Pancreas (tissue), 10 donors: ENCODE measurements around the gene CDC42BPA. TPM values are rescaled to one million over a fixed set of nuclear protein-coding genes. Genes with fewer than 3 reads are reported as not detected.

Source experiments
- ATAC-seq, 4 donors: fragments of 200-7000 bp; cut with Tn5 transposase; one replicate each; pipeline versions ENCODE4 v1.8.0 to v1.9.1; 2020; ENCODE audit warnings: mild to moderate bottlenecking in 4 of 4, moderate library complexity in 4 of 4
- DNase-seq, 6 donors: peaks; one replicate each; pipeline ENCODE4 v3.0.0-alpha.2; 2020
- FAIRE-seq: peaks from 2 replicates; lab custom pipeline; 2012; peaks lifted over from hg19 to GRCh38; lab: Jason Lieb, UNC
- H3K27ac ChIP-seq, 4 donors: fragments of 200-600 bp; sonication (generic); 1 replicate in 3 of 4; 2 replicates in 1 of 4; pipeline versions ENCODE4 v1.5.0 to v1.8.0; 2020
- H3K27me3 ChIP-seq, 4 donors: fragments of 200-600 bp; one replicate each; pipeline ENCODE4 v1.8.0; 2021
- H3K36me3 ChIP-seq, 3 donors: fragments of 200-600 bp; sonication (generic) in 1 of 3; one replicate each; pipeline versions ENCODE4 v1.5.0 to v1.8.0; 2020 to 2021
- H3K4me1 ChIP-seq, 3 donors: fragments of 200-600 bp; one replicate each; pipeline ENCODE4 v1.8.0; 2021
- H3K4me3 ChIP-seq, 4 donors: fragments of 200-600 bp; sonication (generic) in 2 of 4; one replicate each; pipeline versions ENCODE4 v1.5.0 to v1.8.0; 2020 to 2021
- H3K9me3 ChIP-seq, 4 donors: fragments of 200-600 bp; one replicate each; pipeline ENCODE4 v1.8.0; 2021
- WGBS, 2 donors: extraction: QIAGEN DNeasy Blood & Tissue Kit; methylation state at CpG; one replicate each; pipeline ENCODE4 v1.1.7; 2013; 5-methylcytosine and 5-hydroxymethylcytosine counted together
- intact Hi-C, 3 donors: fragments of 100-400 bp; cut with DNase I; formaldehyde crosslinking; loops; one replicate each; pipeline versions ENCODE4 v1.11.1 to v1.14.2; 2022
- polyA plus RNA-seq, 2 donors: library from polyadenylated mRNA; stranded (reverse); fragments of 200-250 nt; gene quantifications; one replicate each; pipeline ENCODE4 v1.2.3, GENCODE V29; 2013
- total RNA-seq, 6 donors: library from RNA; stranded (reverse); fragmentation: NEBNext Ultra II Directional in 4 of 6; extraction: Animal tissue kit (Norgen Biotek cat#: 25700) in 4 of 6; gene quantifications; one replicate each; pipeline versions ENCODE4 v1.2.1 to v1.2.4, GENCODE V29; 2021 to 2023
- TF ChIP-seq, protein P1 (sequence below), 4 donors: fragments of 200-600 bp; sonication (generic) in 3 of 4; IDR thresholded peaks; one replicate each; pipeline versions ENCODE4 v1.5.0 to v1.8.0; 2021; ENCODE audit warnings: antibody characterized with exemption in 4 of 4
- donor health status: healthy with polysubstance abuse.
- donor health status: DM: no; HTN: no; CAD: no; lungs with moderate emphysema.
- donor health status: DM: no; HTN: no; CAD: no.
- donor health status: control.
- donor health status: control.
- donor health status: Bipolar disorder and iron deficiency.
- donor health status: DM: yes; HTN: yes; CAD: no.
- donor health status: DM: no; HTN: no; CAD: no.
- donor health status: DM: no; HTN: no; CAD: no.
- donor health status: DM: yes; HTN: yes; CAD: no.

The CDC42BPA gene
- total and polyA plus RNA-seq, 8 donors: 5.3 to 22.5 (median 16.5) TPM

DNA sequence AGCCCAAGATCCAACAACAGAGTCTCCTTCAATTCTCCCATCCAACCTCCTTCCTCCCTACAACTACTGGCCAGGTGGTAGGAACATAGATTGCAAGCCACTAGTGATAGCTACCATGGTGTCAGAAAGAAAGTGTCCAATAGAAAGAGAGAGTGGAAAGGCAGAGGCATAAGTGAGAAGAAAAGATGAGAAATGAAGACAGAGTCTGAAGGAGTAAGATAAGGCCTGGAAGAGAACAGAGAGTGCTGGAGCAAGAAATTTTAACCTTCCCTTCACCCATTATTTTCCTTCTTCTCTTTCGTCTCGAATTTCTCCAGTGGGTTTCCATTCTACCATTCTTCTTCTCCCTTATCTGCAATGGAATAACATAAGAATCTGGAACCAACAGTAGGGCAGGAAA is 57.9 kb downstream of the CDC42BPA start:
- Histone ChIP-seq H3K4me1 (peaks cover 0 to 6% (median 5%) of the 10 kb centered on the region in 3 donors), H3K27me3 (no peaks in the 10 kb centered on the region), H3K9me3 (no peaks in the 10 kb centered on the region), H3K36me3 (no peaks in the 10 kb centered on the region), H3K4me3 (no peak overlapping the region), H3K27ac (no peak overlapping the region)
- 88 to 100% methylated on average over 2 of the region's 2 CpGs for WGBS, 2 donors
- intact Hi-C loops: no loop called here
- DNase-seq: no peak
- TF ChIP-seq, protein P1, sequence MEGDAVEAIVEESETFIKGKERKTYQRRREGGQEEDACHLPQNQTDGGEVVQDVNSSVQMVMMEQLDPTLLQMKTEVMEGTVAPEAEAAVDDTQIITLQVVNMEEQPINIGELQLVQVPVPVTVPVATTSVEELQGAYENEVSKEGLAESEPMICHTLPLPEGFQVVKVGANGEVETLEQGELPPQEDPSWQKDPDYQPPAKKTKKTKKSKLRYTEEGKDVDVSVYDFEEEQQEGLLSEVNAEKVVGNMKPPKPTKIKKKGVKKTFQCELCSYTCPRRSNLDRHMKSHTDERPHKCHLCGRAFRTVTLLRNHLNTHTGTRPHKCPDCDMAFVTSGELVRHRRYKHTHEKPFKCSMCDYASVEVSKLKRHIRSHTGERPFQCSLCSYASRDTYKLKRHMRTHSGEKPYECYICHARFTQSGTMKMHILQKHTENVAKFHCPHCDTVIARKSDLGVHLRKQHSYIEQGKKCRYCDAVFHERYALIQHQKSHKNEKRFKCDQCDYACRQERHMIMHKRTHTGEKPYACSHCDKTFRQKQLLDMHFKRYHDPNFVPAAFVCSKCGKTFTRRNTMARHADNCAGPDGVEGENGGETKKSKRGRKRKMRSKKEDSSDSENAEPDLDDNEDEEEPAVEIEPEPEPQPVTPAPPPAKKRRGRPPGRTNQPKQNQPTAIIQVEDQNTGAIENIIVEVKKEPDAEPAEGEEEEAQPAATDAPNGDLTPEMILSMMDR (IDR thresholded peaks at IDR 0.05): no peak
- no peak for FAIRE-seq
- no peak for ATAC-seq

DNA sequence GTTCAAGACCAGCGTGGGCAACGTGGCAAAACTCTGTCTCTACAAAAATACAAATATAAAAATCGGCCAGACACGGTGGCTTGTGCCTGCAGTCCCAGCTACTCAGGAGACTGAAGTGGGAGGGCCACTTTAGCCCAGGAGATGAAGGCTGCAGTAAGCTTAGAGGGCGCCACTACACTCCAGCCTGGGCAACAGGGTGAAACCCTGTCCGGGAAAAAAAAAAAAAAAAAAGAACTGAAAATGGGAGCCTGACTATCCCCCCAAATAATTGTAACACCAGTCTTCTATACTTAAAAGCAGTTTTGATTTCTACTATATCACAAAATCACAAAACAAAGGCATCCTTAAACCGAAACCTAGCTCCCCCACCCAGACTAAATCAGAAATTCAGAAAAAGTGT is 60.3 kb downstream of the CDC42BPA start:
- TF ChIP-seq, protein P1 (IDR thresholded peaks at IDR 0.05): no peak
- H3K27ac ChIP-seq: no peak overlapping the region
- ATAC-seq (no peak), FAIRE-seq (no peak), DNase-seq (no peak)
- intact Hi-C loops: no loop called here
- no peaks in the 10 kb centered on the region for H3K9me3 ChIP-seq
- H3K36me3 ChIP-seq: no peaks in the 10 kb centered on the region
- no peaks in the 10 kb centered on the region for H3K27me3 ChIP-seq
- no peak overlapping the region for H3K4me3 ChIP-seq
- 86 to 95% methylated on average over 7 of the region's 7 CpGs for WGBS, 2 donors
- H3K4me1 ChIP-seq: peaks cover 0 to 6% (median 5%) of the 10 kb centered on the region in 3 donors

DNA sequence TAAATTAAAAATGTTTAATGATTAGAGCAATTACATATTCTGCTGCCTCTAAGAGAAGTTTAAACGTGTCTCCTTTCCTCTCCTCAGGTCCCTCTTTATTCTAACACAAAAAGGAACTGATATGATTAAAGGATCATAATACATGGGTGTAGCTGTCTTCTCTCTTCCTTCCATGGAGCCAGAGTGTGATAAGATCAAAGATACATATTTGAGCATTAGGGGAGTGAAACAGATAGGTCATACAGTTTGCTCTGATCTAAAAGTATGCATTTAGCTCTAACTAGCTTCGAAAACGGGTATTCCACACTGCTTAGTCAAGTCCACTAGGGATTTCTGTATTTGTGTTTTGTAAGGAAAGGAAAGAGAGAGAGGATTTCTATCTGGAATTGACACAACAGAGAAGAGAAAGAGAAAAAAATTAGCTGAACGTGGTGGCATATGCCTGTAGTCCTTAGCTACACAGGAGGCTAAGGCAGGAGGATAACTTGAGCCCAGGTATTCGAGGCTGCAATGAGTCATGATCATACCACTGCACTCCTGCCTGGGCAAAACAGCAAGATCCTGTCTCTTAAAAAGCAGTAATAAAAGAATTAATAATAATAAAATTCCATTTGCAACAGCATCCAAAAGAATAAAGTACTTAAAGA is 63.1 kb downstream of the CDC42BPA start:
- Histone ChIP-seq H3K9me3 (no peaks in the 10 kb centered on the region), H3K27ac (no peak overlapping the region), H3K36me3 (no peaks in the 10 kb centered on the region), H3K4me1 (peaks cover 0 to 9% (median 7%) of the 10 kb centered on the region in 3 donors), H3K4me3 (no peak overlapping the region), H3K27me3 (no peaks in the 10 kb centered on the region)
- FAIRE-seq: no peak
- no peak for ATAC-seq
- intact Hi-C loops: no loop called here
- no peak for DNase-seq
- 70 to 71% methylated on average over 5 of the region's 5 CpGs for WGBS, 2 donors
- TF ChIP-seq, protein P1 (IDR thresholded peaks at IDR 0.05): no peak

DNA sequence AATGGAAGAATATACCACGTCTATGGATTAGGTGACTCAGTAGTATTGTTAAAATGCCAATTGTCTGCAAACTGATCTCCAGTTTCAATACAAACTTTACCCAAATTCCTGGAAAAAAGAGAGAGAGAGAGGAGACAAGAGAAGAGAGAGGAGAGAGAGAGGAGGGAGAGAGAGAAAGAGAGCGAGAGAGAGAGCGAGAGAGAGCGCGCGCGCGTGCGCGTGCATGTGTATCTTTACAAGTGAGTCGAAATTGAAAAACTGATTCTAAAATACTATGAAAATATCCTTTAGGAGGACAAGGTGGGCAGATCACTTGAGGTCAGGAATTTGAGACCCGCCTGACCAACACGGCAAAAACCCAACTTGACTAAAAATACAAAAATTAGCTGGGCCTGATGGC is 65.2 kb downstream of the CDC42BPA start:
- Histone ChIP-seq H3K27ac (no peak overlapping the region), H3K4me1 (peaks cover 0 to 9% (median 7%) of the 10 kb centered on the region in 3 donors), H3K36me3 (no peaks in the 10 kb centered on the region), H3K27me3 (no peaks in the 10 kb centered on the region), H3K4me3 (no peak overlapping the region), H3K9me3 (no peaks in the 10 kb centered on the region)
- TF ChIP-seq, protein P1 (IDR thresholded peaks at IDR 0.05): no peak
- 93 to 94% methylated on average over 13 of the region's 13 CpGs for WGBS, 2 donors
- FAIRE-seq (no peak), DNase-seq (no peak), ATAC-seq (no peak)
- intact Hi-C loops: no loop called here

DNA sequence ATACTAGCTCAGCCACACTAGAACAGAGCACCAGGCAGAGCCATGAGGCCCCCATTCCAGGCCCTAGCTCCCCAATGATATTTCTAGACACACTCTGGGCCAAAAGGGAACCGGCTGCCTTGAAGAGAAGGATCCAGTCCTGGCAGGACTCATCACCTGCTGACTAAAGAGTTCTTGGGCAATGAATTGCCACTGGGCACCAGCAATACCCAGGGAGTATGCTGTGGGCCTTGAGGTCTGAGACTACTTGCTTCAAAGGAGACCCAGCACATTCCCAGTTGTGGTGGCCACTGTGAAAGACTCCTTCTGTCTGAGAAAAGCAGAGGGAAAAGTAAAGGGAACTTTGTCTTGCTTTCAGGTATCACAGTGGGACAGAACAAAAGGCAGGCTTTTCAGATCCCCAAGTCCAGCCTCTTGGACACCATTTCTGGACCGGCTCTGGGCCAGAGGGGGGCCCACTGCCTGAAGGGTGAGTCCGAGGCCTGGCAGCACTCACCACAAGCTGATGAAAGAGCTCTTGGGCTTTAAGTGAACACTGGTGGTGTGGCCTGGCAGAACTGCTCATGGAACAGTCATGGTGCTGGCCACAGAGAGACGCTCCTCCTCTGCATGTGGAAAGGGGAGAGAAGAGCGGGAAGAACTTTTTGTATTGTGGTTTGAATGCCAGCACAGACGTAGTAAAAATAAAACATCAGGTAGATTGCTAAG is 72.5 kb downstream of the CDC42BPA start:
- 95 to 98% methylated on average over 6 of the region's 6 CpGs for WGBS, 2 donors
- H3K9me3 ChIP-seq: no peaks in the 10 kb centered on the region
- TF ChIP-seq, protein P1 (IDR thresholded peaks at IDR 0.05): no peak
- no peak for DNase-seq
- H3K4me1 ChIP-seq: peaks cover 0 to 20% (median 17%) of the 10 kb centered on the region in 3 donors
- no peak for FAIRE-seq
- no peak for ATAC-seq
- no peaks in the 10 kb centered on the region for H3K36me3 ChIP-seq
- no peaks in the 10 kb centered on the region for H3K27me3 ChIP-seq
- H3K4me3 ChIP-seq: no peak overlapping the region
- intact Hi-C loops: no loop called here
- H3K27ac ChIP-seq: no peak overlapping the region
